K562 (cell line): ENCODE data around the gene ITPK1. TPM values are rescaled to one million over a fixed set of nuclear protein-coding genes. Genes with fewer than 3 reads are reported as not detected.

Source experiments
- ATAC-seq: fragments of 200-7000 bp; cut with Tn5 transposase; 3 replicates; pipeline ENCODE4 v1.9.1; 2020; ENCODE audit warnings: moderate library complexity
- BruUV-seq: library from RNA; stranded (reverse); fragments of 400-500 nt; replicated peaks from 2 replicates; lab custom pipeline; 2021; lab: Mats Ljungman, UMichigan
- CTCF ChIA-PET: fragments of 300-600 bp; formaldehyde crosslinking; extraction: SDS; loops from one replicate; lab custom pipeline; 2021; ENCODE audit warnings: low intra/inter-chr PET ratio; lab: Yijun Ruan, JAX
- POLR2A ChIA-PET: fragments of 300-600, 350-650 bp; sonication (Branson Sonifier 250); formaldehyde crosslinking; extraction: SDS; loops from one replicate; lab custom pipeline; 2021; ENCODE audit warnings: antibody characterized with exemption, inconsistent platforms; lab: Yijun Ruan, JAX
- DNase-seq, 4 experiments: peaks; one replicate each; pipeline versions ENCODE4 v3.0.0 to v3.0.0-alpha.2; 2011 to 2018; ENCODE audit warnings: low spot score in 3 of 4, mixed read lengths in 3 of 4; ENCODE audit errors: extremely low read depth in 1 of 4
- FAIRE-seq: peaks from 2 replicates; lab custom pipeline; 2011; peaks lifted over from hg19 to GRCh38; lab: Jason Lieb, UNC
- H2AFZ ChIP-seq: 2 replicates; pipeline ENCODE4 v1.6.0; 2011; ENCODE audit warnings: low read depth, low read length, control low read depth, inconsistent platforms
- H3K27ac ChIP-seq: fragments of 200-600 bp; 3 replicates; pipeline ENCODE4 v1.8.0; 2011; ENCODE audit warnings: low read depth, mild to moderate bottlenecking, control low read depth, inconsistent platforms, low read length, moderate library complexity, mixed read lengths; ENCODE audit errors: extremely low read depth
- H3K27me3 ChIP-seq, 2 experiments: fragments of 300-600 bp in 1 of 2; 2 replicates in 1 of 2; 3 replicates in 1 of 2; pipeline versions ENCODE4 v1.6.0 to v1.8.0; 2011; ENCODE audit warnings: inconsistent platforms in 2 of 2, low read length in 2 of 2, mild to moderate bottlenecking in 1 of 2, mixed read lengths in 1 of 2, moderate library complexity in 1 of 2; ENCODE audit not compliant: control insufficient read depth in 2 of 2, insufficient read depth in 2 of 2
- H3K36me3 ChIP-seq: fragments of 300-600 bp; 3 replicates; pipeline ENCODE4 v1.8.0; 2011; ENCODE audit warnings: mild to moderate bottlenecking, low read length, inconsistent platforms; ENCODE audit not compliant: control insufficient read depth, insufficient read depth
- H3K4me1 ChIP-seq, 2 experiments: fragments of 200-600 bp in 1 of 2; replicated peaks in 1 of 2; 2 replicates in 1 of 2; 3 replicates in 1 of 2; pipeline versions ENCODE4 v1.5.1 to v1.8.0; 2011; ENCODE audit warnings: inconsistent platforms in 2 of 2, low read length in 2 of 2, mild to moderate bottlenecking in 1 of 2, mixed read lengths in 1 of 2, moderate library complexity in 1 of 2; ENCODE audit not compliant: control insufficient read depth in 2 of 2, insufficient read depth in 2 of 2
- H3K4me2 ChIP-seq: 2 replicates; pipeline ENCODE4 v1.6.1; 2011; ENCODE audit warnings: low read length, control low read depth, inconsistent platforms, mixed read lengths; ENCODE audit not compliant: insufficient read depth
- H3K4me3 ChIP-seq: fragments of 200-600 bp; sonication (generic), shearing (Covaris generic); 2 replicates; pipeline ENCODE4 v1.5.1; 2016; ENCODE audit warnings: control low read depth, inconsistent platforms
- H3K79me2 ChIP-seq: fragments of 200-600 bp; 3 replicates; pipeline ENCODE4 v1.8.0; 2011; ENCODE audit warnings: low read length, inconsistent platforms; ENCODE audit not compliant: control insufficient read depth, insufficient read depth
- H3K9ac ChIP-seq, 2 experiments: 2 replicates each; pipeline versions ENCODE4 v1.6.0 to v1.6.1; 2011; ENCODE audit warnings: low read depth in 2 of 2, low read length in 2 of 2, control low read depth in 1 of 2, inconsistent platforms in 1 of 2, mild to moderate bottlenecking in 1 of 2, mixed read lengths in 1 of 2; ENCODE audit not compliant: insufficient read depth in 1 of 2
- H3K9me1 ChIP-seq: one replicate; pipeline ENCODE4 v1.6.0; 2011; ENCODE audit warnings: inconsistent platforms, mild to moderate bottlenecking, low read length, moderate library complexity; ENCODE audit not compliant: control insufficient read depth, insufficient read depth
- H3K9me3 ChIP-seq: replicated peaks from 2 replicates; pipeline ENCODE4 v1.5.1; 2011; ENCODE audit warnings: low read depth, low read length, inconsistent platforms; ENCODE audit not compliant: control insufficient read depth, insufficient read depth
- H4K20me1 ChIP-seq: replicated peaks from 2 replicates; pipeline ENCODE4 v1.6.1; 2011; ENCODE audit warnings: low read length, inconsistent platforms, mixed read lengths; ENCODE audit not compliant: control insufficient read depth, insufficient read depth
- CUX1 ChIP-seq: fragments of 200-800 bp; sonication (Bioruptor generic); IDR thresholded peaks from 2 replicates; pipeline ENCODE4 v1.6.1; 2016; ENCODE audit warnings: missing genetic modification characterization, missing compliant biosample characterization
- EGR1 ChIP-seq: fragments of 450-650 bp; conservative IDR thresholded peaks from 2 replicates; pipeline ENCODE4 v1.6.1; 2017; ENCODE audit warnings: mild to moderate bottlenecking
- GTF2B ChIP-seq: IDR thresholded peaks from 2 replicates; pipeline ENCODE4 v1.6.1; 2011; ENCODE audit not compliant: insufficient read length; ENCODE audit errors: extremely low read depth
- PRPF4 ChIP-seq: fragments of 200-400 bp; formaldehyde crosslinking; IDR thresholded peaks from one replicate; pipeline ENCODE4 v1.6.1; 2017; ENCODE audit warnings: low read length, low read depth, mild to moderate bottlenecking; ENCODE audit not compliant: insufficient read depth, poor library complexity, severe bottlenecking
- RBM14 ChIP-seq: fragments of 200-400 bp; formaldehyde crosslinking; IDR thresholded peaks from 2 replicates; pipeline ENCODE4 v1.6.1; 2018; ENCODE audit warnings: low read depth, mild to moderate bottlenecking, low read length, moderate library complexity, borderline replicate concordance; ENCODE audit not compliant: insufficient read depth
- RBM17 ChIP-seq: fragments of 200-400 bp; formaldehyde crosslinking; IDR thresholded peaks from 2 replicates; pipeline ENCODE4 v1.6.1; 2017; ENCODE audit warnings: low read depth, mild to moderate bottlenecking, low read length, borderline replicate concordance
- SRSF3 ChIP-seq: fragments of 200-400 bp; formaldehyde crosslinking; IDR thresholded peaks from 2 replicates; pipeline ENCODE4 v1.6.1; 2016; ENCODE audit warnings: mild to moderate bottlenecking, low read length, moderate library complexity; ENCODE audit not compliant: insufficient read depth
- THRB ChIP-seq: fragments of 450-650 bp; formaldehyde crosslinking; conservative IDR thresholded peaks from 2 replicates; pipeline ENCODE4 v1.4.0; 2022; ENCODE audit warnings: mild to moderate bottlenecking, missing genetic modification characterization
- ZNF174 ChIP-seq: fragments of 250-450 bp; sonication (Bioruptor Pico); IDR thresholded peaks from 2 replicates; pipeline ENCODE4 v1.4.0; 2020; ENCODE audit warnings: mild to moderate bottlenecking
- ZNF354B ChIP-seq: fragments of 250-450 bp; sonication (Bioruptor Pico); IDR thresholded peaks from 2 replicates; pipeline ENCODE4 v1.4.0; 2020
- WGBS: fragments of 100-300 bp; shearing (Covaris generic); methylation state at CpG from one replicate; pipeline ENCODE4 v1.1.6; 2016; ENCODE audit warnings: low coverage, mixed read lengths; ENCODE audit not compliant: insufficient coverage; ENCODE audit errors: missing lambda C conversion rate; 5-methylcytosine and 5-hydroxymethylcytosine counted together
- in situ Hi-C: fragments of 300-500 bp; cut with MboI; formaldehyde crosslinking; loops from 4 replicates; pipeline ENCODE4 v1.15.0; 2018; ENCODE audit warnings: inconsistent platforms, mixed read lengths
- intact Hi-C: fragments of 100-400 bp; cut with micrococcal nuclease; formaldehyde crosslinking; loops from 2 replicates; pipeline ENCODE4 v1.14.2; 2022
- polyA plus RNA-seq, 8 experiments: library from polyadenylated mRNA; depleted of rRNA in 4 of 8; stranded (reverse) in 5 of 8; unstranded in 3 of 8; fragments of >200 nt; fragmentation: Nextera tagmentation in 2 of 8; fragmentation: Illumina TruSeq in 1 of 8; extraction: Ambion mirVana in 2 of 8; extraction: Trizol in 1 of 8; gene quantifications; 2 replicates each; pipeline versions ENCODE4 v1.2.1 to v1.2.3, GENCODE V29; 2011 to 2014; ENCODE audit warnings: inconsistent platforms in 1 of 8, missing spikeins in 1 of 8
- total RNA-seq, 7 experiments: library from RNA; depleted of rRNA in 6 of 7; stranded (reverse); fragments of >200 nt in 6 of 7; fragmentation: Illumina TruSeq in 2 of 7; extraction: Trizol in 2 of 7; gene quantifications; 2 replicates each; pipeline versions ENCODE4 v1.2.1 to v1.2.3, GENCODE V29; 2011 to 2021; ENCODE audit warnings: low replicate concordance in 1 of 7

ITPK1 gene
- total and polyA plus RNA-seq, 9 of the 15 experiments (the other 6 are each of a cell fraction or from before 2014, with no cell fraction given): 1.2 to 39.2 (median 23.0) TPM

GRCh38 chr14:92970271-92970670, 145.5 kb downstream of the ITPK1 start (continued):
- TF ChIP-seq RBM17 (no peak), GTF2B (no peak)

- ChIA-PET CTCF (no interaction called here), POLR2A (no interaction called here)
- no peak for FAIRE-seq
- in situ Hi-C loops (no loop called here), intact Hi-C loops (no loop called here)
- no peak overlapping the region for H3K4me3 ChIP-seq
- no peak overlapping the region for H3K9ac ChIP-seq
- 50% methylated on average over 2 of the region's 12 CpGs for WGBS
- H2AFZ ChIP-seq: no peak overlapping the region
- no peak for DNase-seq
- H3K79me2 ChIP-seq: peaks cover 4% of the 10 kb centered on the region; the same call in 1 of the 3 replicates
- H3K9me1 ChIP-seq: no peaks in the 10 kb centered on the region
- H3K27me3 ChIP-seq: no peaks in the 10 kb centered on the region
- no TSS peak for BruUV-seq
- no peak overlapping the region for H3K4me2 ChIP-seq
- no peaks in the 10 kb centered on the region for H4K20me1 ChIP-seq
- H3K4me1 ChIP-seq: peaks cover 0 to 10% of the 10 kb centered on the region in 2 experiments; a peak in 1 of 5 replicates
- no peaks in the 10 kb centered on the region for H3K9me3 ChIP-seq
- no peaks in the 10 kb centered on the region for H3K36me3 ChIP-seq
- no peak for ATAC-seq
- no peak overlapping the region for H3K27ac ChIP-seq
- TF ChIP-seq ZNF174 (CRISPR knock-in tag): no peak
- TF ChIP-seq SRSF3: no peak
- no peak for TF ChIP-seq RBM14
- no peak for TF ChIP-seq CUX1 (CRISPR knock-in tag)
- no peak for TF ChIP-seq THRB
- no peak for TF ChIP-seq EGR1
- no peak for TF ChIP-seq PRPF4
- TF ChIP-seq ZNF354B (CRISPR knock-in tag): no peak
Observed at GRCh38 chr14:92969871-92970270, 145.9 kb downstream of the ITPK1 start.
